Panc1 (cell line): Measurements from ENCODE around the gene HTR4.

Source experiments
- CTCF ChIP-seq: fragments of 450-650 bp; IDR thresholded peaks from 2 replicates; pipeline ENCODE4 v1.5.1; 2017; ENCODE audit warnings: mild to moderate bottlenecking
- POLR2AphosphoS5 ChIP-seq: IDR thresholded peaks from 2 replicates; pipeline ENCODE4 v1.6.1; 2012; ENCODE audit warnings: mild to moderate bottlenecking, low read depth, low read length, moderate library complexity

GRCh38 chr5:148482697-148483462 lies 171.4 kb downstream of the HTR4 start:
- TF ChIP-seq CTCF (peak; percentile 91), POLR2AphosphoS5 (no peak)
